ENCODE measurements around the gene GALNT18. TPM values are rescaled to one million over a fixed set of nuclear protein-coding genes. Genes with fewer than 3 reads are reported as not detected.

GALNT18 gene
- total RNA-seq, 1 donor from 2014 or later: 5.7 TPM

DNA sequence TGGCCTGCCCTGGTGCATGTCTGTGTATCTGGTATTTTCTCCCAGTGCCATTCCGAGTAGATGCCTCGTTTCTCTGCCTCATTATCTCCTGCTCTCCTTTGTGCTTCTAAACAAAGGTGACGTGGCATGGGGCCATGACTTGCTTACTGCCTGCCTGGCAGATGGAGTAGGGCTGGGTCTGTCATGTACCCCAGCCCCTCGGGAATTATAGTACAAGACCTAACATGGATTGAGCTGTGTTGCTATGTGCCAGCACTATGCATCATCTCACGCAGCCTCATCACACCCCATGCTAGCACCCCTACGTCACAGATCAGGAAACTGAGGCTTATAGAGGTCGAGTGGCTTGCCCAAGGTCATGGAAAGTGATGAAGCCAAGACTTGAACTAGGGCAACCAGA lies 88.1 kb downstream of the GALNT18 start:
- DNase-seq (ENCODE audit: low spot score) (no peak), ATAC-seq (no peak)

DNA sequence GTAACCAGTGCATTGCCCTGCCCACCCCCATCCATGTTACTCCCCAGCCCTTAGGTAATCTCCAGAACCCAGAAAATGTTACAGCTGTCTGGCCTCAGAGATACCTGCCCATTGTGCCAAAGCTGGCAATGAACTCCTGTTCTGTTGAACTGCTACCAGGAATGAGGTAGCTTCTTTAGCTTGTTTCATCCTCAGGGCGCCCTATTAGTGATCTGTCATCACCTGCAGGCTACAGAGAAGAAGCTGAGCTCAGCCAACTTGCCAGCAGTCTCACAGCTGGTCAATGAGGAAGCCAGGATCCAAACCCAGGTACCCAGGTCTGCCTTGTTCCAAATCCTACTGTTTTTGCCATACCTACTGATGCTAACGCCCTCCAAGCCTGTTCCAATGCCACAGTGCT lies 88.7 kb downstream of the GALNT18 start:
- DNase-seq (ENCODE audit: low spot score): no peak
- no peak for ATAC-seq

DNA sequence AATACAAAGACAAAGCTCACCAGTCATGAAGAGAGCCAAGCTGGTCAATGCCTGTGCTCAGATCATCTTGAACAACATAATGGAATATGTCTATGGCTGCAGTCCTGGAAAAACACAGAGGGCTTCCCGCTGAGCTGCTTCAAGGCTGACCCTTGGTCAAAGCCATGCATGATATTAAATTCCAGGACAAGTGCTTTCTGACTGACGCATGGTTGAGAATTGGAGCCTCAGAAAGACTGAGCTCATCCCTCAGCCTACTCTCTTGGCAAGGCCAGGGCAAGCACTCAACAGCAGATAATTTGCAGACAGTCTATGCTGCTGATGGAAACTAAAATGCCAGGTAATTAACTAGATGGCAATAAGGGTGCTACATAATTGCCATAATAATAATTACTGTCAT lies 89.2 kb downstream of the GALNT18 start:
- no peak for ATAC-seq
- DNase-seq (ENCODE audit: low spot score): no peak

DNA sequence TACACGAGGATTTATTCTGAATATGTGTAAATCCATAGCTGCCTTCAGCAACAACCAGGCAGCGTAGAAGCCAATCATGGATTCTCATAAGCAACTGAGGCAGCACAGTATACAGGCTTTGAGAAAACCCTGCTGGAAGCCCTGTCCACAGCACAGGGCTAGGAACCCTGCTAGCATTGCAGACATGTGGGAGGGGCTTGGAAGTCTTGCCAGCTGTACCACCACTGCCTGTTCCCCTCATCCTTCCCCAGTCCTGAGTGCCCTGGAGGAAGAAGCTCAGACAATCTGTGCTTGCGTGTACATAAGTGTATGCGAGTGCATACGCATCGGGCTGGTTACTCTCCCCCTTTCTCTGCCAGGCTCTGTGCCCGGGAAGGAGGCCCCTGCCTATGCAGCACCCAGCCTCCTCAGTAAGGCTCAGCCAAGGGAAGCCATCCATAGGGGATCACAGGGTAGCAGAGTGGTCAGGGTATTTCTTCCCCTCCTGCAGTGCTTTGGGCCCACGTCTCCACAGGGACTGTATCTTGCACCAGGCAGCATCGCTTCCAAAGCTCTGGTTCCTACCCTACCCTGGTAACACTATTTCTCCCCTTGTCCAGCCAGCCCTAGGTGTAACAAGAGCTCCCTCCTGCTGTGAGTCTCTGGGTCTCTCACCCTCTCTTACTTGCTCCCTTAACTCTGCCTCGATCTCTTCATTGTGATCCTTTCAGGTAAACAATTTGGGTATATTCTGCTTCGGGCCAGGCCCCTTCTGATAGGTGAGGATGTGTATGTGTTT lies 90.5 kb downstream of the GALNT18 start:
- DNase-seq (ENCODE audit: low spot score): no peak
- ATAC-seq: peak; percentile 24

DNA sequence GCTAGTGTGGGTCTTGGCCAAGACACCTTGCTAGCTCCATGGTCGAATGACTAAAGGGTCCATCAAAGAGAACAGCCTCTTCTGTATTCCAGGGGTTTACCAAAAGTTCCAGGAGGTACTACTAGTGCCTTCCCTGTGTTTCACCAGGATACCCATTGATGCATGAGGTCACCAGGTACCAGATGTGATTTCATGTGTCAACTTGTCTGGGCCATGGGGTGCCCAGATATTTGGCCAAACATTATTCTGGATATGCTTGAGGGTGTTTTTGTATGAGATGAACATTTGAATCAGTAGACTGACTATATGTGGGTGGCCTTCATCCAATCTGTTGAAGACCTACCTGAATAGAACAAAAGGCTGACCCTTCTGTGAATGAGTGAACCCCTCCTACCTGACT lies 92.8 kb downstream of the GALNT18 start:
- DNase-seq (ENCODE audit: low spot score) (no peak), ATAC-seq (no peak)

DNA sequence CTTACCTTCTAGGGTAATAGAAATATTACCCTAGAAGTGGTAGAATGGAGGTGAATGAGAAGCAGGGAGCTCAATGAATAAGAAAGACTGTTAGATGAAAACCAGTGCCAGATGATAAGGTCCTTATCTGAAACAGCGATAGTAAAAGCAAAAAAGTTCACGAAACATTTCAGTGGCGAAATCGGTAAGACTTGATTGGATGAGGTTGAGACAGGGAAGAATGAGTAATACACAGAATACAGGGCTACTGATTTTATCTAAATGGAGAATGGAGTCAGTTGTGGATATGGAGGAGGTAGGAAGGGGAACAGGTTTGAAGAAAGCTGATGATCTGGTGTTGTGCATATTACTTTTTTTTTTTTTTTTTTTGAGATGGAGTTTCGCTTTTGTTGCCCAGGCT lies 96.5 kb downstream of the GALNT18 start:
- no peak for ATAC-seq
- DNase-seq (ENCODE audit: low spot score): no peak

DNA sequence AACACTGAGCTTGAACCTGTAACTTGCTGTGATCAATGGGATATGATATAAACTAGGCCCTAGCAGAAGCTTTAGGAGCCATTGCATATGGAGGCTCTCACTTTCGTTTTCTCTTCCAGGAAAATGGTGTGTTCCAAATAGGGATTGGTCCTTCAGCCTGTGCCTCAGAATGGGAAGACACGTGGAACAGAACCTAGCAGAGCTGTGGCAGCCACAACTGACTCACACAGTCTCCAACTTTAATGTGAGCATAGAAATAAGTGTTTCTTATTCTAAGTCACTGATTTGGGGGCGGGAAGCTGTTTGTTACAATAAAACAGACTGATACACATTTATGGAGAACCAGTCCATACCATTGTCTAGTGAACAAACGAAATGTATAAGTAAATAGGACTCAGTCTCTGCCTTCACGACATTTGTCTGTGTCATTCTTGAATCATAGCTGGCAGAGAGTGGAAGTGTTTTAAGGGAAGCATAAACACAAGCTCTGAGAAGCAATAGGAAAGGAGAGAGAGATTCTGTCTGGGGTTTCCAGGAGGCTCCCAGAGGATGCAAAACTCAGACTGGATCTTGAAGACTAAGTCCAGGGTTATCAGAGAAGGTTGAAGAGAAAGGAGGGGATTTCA lies 97.3 kb downstream of the GALNT18 start:
- DNase-seq (ENCODE audit: low spot score): no peak
- ATAC-seq: no peak

DNA sequence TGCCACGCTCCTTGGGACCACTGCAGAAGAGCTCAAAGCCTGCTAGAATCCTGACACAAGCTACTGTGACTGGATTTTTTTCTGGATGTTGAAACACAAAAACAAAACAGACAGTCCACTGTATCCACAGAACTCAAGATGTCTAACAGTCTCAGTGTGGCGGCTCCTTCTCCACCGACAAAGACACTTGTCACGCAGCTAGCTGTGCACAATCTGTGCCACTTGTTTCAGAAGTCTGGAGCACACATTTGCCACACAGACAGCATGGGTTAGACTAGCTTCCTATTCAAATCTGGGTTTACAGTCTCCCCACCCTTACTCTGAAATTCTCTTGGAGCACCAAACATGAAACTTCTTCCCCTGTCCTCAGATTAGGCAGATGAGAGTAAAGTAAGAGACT lies 99.2 kb downstream of the GALNT18 start:
- DNase-seq (ENCODE audit: low spot score) (no peak), ATAC-seq (no peak)

DNA sequence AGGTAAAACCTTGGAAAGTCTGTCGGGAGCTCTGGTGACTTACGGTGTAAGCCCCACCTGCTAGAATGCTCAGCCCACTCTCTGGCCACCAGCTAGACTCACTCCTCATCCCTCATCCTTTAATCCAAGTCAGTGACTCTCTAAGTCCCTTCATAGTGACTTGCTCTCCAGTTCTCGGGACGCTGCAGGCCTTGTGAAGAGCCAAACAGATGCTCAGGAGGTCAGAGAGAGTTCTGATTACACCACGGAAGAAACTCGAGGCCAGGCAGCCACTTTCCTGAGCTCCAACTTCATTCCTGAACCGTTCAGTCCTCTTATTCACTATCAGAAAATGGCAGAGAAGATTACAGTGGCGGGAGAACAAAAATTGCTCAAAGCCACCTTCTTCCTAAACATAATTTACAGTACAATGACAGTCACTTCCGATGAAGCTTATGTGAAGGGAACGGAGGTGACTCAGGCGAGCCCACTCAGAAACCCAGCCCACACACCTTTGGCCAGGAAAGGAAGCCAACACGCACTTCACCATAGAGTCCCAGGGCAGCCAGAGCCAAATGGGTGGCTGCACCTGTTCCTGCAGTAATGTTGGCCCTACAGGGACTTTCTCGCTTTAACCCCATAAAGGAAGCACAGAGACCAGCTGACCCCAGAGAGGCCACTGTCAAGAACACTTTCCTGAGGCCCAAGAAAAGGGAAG lies 100.4 kb downstream of the GALNT18 start:
- DNase-seq (ENCODE audit: low spot score): no peak
- ATAC-seq: no peak

DNA sequence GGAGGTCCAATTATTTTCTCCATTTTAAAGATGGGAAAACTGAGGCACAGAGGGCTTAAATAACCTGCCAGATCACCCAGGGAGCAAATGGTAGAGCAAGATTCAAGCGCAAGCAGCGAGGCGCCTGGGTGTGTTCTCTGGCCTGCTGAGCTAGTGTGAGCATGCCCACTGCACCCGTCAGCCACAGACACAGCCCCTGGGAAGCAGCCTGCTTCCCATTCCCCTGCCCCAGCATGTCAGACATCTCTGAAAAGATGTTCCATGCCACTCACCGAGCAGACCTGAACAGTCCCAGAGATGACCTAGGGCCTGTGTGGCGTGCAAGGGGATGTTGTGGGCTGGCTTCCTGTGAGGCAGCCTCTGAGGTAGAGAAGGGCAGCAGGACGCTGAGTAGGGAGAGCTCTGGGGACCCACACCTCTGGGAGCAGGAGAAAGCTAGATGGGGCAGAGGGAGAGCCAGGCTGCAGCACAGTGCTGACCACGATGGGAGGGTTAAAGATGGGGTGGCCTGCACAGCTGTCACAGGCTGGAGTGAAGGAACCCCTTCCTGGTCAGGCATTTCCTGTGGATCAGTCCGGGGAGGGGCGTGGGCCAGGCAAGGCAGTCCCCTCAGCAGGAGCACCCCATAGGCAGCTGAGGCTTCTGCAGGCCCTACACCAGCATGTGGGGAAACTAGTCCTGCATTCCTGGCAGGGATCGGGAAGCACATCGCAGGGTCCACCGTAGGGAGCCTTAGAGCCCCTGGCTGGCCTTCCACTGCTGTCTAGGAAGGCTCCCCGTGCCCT lies 101.4 kb downstream of the GALNT18 start:
- ATAC-seq (no peak), DNase-seq (ENCODE audit: low spot score) (no peak)

DNA sequence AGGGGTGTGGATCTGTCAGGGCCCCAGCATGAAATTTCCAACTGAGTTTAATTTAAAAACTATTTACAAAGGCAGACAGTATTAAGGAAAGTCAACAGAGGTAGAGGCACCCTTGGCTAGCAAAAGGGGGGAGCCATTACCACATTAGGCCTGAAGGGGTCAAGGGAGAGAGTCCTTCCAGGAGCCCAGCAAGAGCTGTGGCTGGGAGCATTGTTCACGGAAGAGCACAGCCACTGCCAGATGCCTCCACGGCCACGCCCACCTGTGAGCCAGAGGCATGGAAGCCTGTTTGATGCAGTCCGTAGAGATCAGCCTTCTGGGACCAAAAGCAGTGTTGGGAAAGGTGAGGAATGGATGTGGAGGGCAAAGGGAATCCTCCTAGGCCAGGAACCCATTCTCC lies 102.6 kb downstream of the GALNT18 start:
- ATAC-seq (no peak), DNase-seq (ENCODE audit: low spot score) (no peak)

DNA sequence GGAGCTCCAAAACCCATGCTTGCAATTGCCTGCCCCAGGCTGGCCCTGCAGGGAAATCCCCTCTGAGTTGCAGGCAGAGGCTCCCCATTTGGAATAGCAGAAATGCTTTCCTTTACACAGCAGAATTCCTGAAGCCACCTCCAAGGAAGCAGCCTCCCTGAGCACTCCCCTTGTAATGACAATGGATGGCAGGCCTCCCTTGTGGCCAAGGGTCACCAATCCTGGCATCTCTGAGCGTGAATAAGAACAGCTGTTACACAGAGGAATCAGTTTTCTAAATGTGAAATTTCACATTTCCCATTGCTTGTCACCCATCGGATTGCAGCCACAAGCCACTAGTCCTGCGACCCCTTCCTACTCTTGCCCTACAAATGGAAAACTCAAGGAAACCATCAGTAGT lies 107.6 kb downstream of the GALNT18 start:
- ATAC-seq: no peak
- DNase-seq (ENCODE audit: low spot score): no peak

DNA sequence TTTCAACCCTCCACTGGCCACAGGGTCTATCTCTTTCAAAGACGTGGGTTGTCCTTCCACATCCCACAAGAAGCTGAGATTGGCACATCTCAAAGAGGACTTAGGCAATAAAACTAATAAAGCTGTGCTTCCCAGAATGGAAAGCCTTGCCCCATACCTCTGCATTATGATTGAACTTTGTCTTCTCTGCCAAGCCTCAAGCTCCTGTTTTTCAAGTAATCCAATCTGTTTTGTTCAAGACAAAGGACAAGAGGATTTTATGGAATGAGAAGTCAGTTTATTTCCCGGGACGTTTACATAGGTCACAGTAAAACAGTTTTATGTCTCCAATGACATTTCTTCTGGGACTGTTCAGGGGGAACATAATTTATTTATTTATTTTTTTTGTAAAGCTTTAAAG lies 108.4 kb downstream of the GALNT18 start:
- ATAC-seq (no peak), DNase-seq (ENCODE audit: low spot score) (no peak)

DNA sequence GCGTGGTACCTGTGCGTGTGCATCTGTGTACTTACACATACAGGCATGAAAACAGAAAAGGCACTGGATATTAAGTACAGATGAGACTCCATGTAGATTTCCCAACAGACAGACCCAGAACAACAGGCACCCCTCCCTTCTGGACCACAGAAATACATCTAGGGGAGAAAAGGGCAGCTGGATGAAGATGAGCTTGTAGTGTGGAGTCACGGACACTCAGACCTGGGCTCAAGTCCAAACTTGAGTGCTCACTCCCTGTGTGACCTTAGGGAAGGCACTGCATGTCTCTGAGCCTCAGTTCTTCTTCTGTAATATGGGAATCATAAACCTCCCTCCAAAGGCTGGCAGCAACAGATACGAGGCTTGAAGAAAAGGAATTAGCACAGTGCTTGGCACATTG lies 108.9 kb downstream of the GALNT18 start:
- ATAC-seq: no peak
- no peak for DNase-seq (ENCODE audit: low spot score)

DNA sequence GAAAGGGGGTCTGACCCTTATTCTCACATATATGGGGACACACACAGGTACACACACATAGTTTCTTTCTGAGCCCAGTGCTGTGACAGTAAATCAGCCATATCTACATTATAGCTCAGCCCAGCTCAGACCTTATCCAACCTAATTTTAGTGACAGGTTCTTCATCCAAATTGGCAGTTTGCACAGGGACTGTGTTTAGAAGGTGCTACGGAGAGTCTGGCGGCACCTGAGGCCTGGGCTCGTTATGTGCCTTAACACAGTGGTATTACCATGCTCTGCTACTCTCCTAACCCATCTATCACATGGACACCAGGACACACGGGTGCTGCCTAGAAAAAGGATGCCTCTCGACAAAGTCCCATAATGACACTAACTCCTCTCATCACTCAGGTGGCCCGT lies 109.3 kb downstream of the GALNT18 start:
- ATAC-seq: no peak
- DNase-seq (ENCODE audit: low spot score): no peak

DNA sequence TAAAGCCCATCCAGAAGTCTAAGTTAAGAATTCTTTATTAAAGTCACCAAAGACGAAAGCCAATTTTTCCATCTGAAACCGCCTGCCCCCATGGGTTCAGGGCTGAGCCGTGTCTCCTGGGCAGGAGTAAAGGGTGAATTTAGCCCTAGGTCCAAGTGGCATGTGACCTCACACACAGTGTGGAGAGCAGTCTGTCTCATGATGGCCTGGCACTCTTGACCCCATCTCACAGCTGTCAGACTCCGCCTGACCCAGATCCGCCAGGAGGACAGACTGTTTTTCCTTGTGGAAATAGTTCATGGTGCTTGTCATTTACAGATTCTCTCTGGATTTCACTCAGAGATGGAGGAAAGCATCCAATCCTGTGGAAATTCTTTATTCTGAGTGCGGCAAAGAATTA lies 109.7 kb downstream of the GALNT18 start:
- ATAC-seq: no peak

DNA sequence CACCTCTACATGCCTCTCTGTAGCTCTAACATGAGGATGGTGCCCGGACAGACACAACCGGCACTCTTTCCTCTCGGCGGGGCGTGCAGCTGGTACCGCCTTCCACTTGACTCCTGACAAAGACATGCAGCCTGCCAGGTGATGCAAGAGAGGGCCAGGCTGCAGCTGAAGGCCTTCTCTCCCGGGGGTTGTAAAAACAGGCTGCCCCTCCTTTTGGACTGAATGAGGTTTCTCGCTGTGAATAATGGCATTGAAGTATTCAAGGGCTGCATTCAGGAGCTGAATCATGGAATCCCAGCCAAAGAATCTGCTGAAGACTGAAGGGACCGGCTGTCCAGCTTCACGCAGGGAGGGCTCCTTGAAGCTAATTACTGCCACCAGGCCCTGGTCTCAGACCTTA lies 110.9 kb downstream of the GALNT18 start:
- no peak for DNase-seq (ENCODE audit: low spot score)
- no peak for ATAC-seq

More for the DNA sequence above, 109.7 kb downstream of the GALNT18 start:
- no peak for DNase-seq (ENCODE audit: low spot score)

DNA sequence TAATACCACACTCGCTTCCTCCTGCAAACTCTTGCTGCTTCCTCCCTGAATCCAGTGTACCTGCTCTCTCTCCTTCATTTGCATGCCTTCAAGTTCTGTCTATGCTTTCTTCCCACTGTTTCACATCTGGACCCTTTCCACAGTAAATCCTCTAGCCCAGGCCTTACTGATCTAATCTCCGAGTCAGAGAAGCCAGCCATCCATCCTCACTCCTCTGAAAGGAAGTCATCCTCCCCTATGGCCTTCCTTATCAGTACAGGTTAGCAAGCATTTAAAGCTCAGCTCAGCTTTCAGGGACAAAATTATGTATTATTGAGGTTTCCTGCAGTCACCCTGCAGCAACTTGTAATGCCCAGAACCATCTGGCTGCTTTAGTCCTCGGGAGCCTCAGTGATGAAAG lies 116.1 kb downstream of the GALNT18 start:
- no peak for ATAC-seq
- DNase-seq (ENCODE audit: low spot score): no peak

DNA sequence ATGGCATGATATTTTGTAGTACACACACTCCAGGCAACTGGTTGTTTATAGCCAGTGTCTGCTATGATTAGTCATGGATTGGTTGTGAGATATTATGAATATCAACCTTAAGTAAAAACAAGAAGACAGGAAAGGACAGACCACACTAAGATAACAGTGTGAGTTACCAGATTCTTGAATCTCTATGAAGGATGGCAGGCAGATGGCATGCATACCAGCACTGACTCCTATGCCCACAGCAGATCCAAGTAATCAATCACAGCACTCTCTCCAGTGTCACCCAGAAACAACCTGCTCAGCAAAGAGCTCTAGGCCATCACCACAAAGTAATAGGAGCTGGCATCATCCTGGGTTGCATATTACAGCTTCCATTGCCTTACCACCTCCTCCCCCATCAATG lies 116.6 kb downstream of the GALNT18 start:
- DNase-seq (ENCODE audit: low spot score): no peak
- no peak for ATAC-seq

DNA sequence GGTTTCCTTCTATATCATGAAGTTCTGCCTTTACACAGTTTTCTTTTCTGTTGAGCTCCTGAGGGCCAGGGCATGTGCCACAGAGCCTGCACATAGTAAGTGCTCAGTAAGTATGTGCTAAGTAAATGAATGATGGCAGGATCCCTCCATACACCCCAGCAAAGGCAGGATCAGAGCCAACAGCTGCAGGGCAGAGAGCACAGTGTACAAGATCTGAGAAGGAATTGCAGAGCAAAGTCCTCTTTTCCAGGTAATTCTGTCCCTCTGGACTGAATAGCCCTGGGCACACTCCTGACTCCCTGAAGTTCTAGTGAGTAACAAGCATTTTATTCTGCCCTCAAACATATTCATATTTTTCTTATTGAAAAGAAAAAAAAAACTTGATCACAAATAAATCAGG lies 117.7 kb downstream of the GALNT18 start:
- DNase-seq (ENCODE audit: low spot score) (no peak), ATAC-seq (no peak)

DNA sequence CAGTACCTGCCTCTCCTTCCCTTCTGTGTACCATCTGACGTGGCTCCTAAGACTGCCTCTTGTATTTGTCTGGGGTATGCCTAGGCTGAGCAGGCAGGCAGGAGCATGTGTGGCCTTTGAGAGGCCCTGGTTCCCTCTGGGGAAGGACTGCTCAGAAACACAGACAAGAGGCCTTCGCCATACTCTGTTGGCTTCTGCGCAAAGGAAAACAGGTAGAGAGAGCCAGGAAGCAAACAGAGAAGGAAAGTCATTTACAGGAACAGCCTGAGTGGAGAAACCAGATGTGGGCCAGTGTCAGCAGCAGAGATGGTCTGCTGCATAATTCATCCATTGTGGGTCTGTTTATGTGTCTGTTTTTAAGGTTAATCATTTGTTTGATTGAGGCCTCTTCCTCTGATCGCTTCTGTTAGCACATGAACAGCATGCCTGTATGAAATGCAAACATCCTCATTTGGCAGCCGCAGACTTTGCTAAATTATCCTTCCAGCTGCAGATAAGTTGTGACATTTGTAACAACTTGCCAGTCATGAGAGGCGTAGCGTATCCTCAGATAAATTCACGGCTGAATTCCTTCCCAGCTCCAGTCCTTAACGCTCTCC lies 119.4 kb downstream of the GALNT18 start:
- ATAC-seq: peak; percentile 71
- DNase-seq (ENCODE audit: low spot score): no peak

Measured in left lobe of liver (tissue), 2 donors.